GM12878 (cell line): Measurements from ENCODE around the gene NUP62. TPM values are rescaled to one million over a fixed set of nuclear protein-coding genes. Genes with fewer than 3 reads are reported as not detected.

Source experiments
- BRCA1 ChIP-seq: IDR thresholded peaks from 2 replicates; pipeline ENCODE4 v1.6.1; 2011; ENCODE audit warnings: low read depth, low read length, improper control_type of control experiment
- EP300 ChIP-seq, 2 experiments: fragments of 150-350 bp in 1 of 2; IDR thresholded peaks; 2 replicates each; pipeline ENCODE4 v1.6.1; 2011 to 2012; ENCODE audit warnings: low read depth in 2 of 2, low read length in 2 of 2, borderline replicate concordance in 1 of 2, improper control_type of control experiment in 1 of 2, inconsistent platforms in 1 of 2; ENCODE audit not compliant: control insufficient read depth in 1 of 2
- NR2F1 ChIP-seq: fragments of 450-650 bp; conservative IDR thresholded peaks from 2 replicates; pipeline ENCODE4 v1.6.1; 2017; ENCODE audit warnings: mild to moderate bottlenecking
- RELA ChIP-seq: fragments of 450-650 bp; IDR thresholded peaks from 2 replicates; pipeline ENCODE4 v1.8.0; 2014; ENCODE audit warnings: borderline replicate concordance; ENCODE audit not compliant: partially characterized antibody
- SMAD5 ChIP-seq: IDR thresholded peaks from 2 replicates; pipeline ENCODE4 v1.6.1; 2016; ENCODE audit warnings: antibody characterized with exemption, low read depth
- polyA plus RNA-seq, 11 experiments: library from polyadenylated mRNA; depleted of rRNA in 4 of 11; unstranded in 6 of 11; stranded (reverse) in 5 of 11; fragments of >200 nt; fragmentation: Nextera tagmentation in 4 of 11; fragmentation: Illumina TruSeq in 1 of 11; extraction: Ambion mirVana in 4 of 11; extraction: Trizol in 1 of 11; gene quantifications; 1 replicate in 1 of 11; 2 replicates in 10 of 11; pipeline versions ENCODE4 v1.2.1 to v1.2.3, GENCODE V29; 2011 to 2016; ENCODE audit warnings: inconsistent platforms in 2 of 11, missing spikeins in 2 of 11, low read depth in 1 of 11
- total RNA-seq, 4 experiments: library from RNA; depleted of rRNA in 3 of 4; stranded (reverse); fragments of >200 nt in 3 of 4; fragmentation: Illumina TruSeq in 1 of 4; extraction: Trizol in 1 of 4; gene quantifications; 2 replicates each; pipeline versions ENCODE4 v1.2.1 to v1.2.3, GENCODE V29; 2013 to 2021
- TF ChIP-seq, protein P1 (sequence below): fragments of 450-650 bp; IDR thresholded peaks from 2 replicates; pipeline ENCODE4 v1.6.1; 2016; ENCODE audit warnings: mild to moderate bottlenecking, moderate library complexity, borderline replicate concordance
- TF ChIP-seq, protein P2 (sequence below): IDR thresholded peaks from 2 replicates; pipeline ENCODE4 v1.6.1; 2012; ENCODE audit warnings: low read depth, low read length, improper control_type of control experiment
- TF ChIP-seq, protein P3 (sequence below): IDR thresholded peaks from 2 replicates; pipeline ENCODE4 v1.6.1; 2012; ENCODE audit warnings: low read depth, low read length, improper control_type of control experiment
- TF ChIP-seq, protein P4 (sequence below): fragments of 450-650 bp; IDR thresholded peaks from 2 replicates; pipeline ENCODE4 v1.6.1; 2018; ENCODE audit warnings: mild to moderate bottlenecking, low read depth, moderate library complexity; ENCODE audit not compliant: partially characterized antibody
- TF ChIP-seq, protein P5 (sequence below): IDR thresholded peaks from 2 replicates; pipeline ENCODE4 v1.6.1; 2012; ENCODE audit warnings: improper control_type of control experiment, low read depth, low read length; ENCODE audit not compliant: insufficient replicate concordance

Gene NUP62
- total and polyA plus RNA-seq, 10 of the 15 experiments (the other 5 are each of a cell fraction or from before 2014, with no cell fraction given), result 19.5 to 110 (median 66.9) TPM

DNA sequence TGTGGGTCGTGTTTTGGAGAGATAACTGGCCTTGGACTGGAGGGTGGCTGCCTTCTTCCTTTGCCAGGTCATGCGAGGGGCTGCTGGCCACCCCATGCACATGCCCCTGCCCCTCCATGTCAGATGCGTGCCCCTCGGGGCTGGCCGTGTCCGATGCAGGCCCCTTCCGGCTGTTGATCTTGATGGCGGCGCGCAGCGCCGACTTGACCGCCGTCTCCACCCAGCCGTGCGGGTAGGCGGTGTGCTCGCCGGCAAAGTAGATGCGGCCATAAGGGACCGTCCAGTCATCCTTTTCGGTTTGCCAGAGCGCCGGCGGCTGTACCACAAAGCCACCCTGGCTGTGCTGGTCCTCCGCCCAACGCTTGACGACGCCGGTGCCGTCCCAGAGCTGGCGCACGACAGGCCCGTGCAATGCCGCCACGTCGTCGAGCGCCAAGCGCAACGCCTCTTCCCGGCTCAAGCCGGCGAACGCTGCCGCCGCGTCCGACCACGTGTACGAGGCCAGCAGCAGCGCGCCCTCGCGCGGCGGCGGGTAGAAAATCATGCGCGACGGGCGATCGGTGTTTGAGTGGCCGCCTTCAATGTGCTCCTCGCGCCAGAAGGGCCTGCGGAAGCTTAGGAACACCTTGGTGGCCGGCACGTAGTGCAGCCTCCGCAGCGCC, 39.5 kb downstream of the NUP62 start (continued):
- TF ChIP-seq, protein P1, sequence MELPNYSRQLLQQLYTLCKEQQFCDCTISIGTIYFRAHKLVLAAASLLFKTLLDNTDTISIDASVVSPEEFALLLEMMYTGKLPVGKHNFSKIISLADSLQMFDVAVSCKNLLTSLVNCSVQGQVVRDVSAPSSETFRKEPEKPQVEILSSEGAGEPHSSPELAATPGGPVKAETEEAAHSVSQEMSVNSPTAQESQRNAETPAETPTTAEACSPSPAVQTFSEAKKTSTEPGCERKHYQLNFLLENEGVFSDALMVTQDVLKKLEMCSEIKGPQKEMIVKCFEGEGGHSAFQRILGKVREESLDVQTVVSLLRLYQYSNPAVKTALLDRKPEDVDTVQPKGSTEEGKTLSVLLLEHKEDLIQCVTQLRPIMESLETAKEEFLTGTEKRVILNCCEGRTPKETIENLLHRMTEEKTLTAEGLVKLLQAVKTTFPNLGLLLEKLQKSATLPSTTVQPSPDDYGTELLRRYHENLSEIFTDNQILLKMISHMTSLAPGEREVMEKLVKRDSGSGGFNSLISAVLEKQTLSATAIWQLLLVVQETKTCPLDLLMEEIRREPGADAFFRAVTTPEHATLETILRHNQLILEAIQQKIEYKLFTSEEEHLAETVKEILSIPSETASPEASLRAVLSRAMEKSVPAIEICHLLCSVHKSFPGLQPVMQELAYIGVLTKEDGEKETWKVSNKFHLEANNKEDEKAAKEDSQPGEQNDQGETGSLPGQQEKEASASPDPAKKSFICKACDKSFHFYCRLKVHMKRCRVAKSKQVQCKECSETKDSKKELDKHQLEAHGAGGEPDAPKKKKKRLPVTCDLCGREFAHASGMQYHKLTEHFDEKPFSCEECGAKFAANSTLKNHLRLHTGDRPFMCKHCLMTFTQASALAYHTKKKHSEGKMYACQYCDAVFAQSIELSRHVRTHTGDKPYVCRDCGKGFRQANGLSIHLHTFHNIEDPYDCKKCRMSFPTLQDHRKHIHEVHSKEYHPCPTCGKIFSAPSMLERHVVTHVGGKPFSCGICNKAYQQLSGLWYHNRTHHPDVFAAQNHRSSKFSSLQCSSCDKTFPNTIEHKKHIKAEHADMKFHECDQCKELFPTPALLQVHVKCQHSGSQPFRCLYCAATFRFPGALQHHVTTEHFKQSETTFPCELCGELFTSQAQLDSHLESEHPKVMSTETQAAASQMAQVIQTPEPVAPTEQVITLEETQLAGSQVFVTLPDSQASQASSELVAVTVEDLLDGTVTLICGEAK, result no peak
- TF ChIP-seq SMAD5 (no peak), NR2F1 (0 out of 2 replicates have a peak, but pooled peaks have one; percentile 29), RELA (no peak), EP300 (IDR thresholded peaks at IDR 0.05; ENCODE audit: borderline replicate concordance in 1 of 2, control insufficient read depth in 1 of 2, low read depth in 2 of 2, low read length in 2 of 2) (no peak), BRCA1 (no peak)
- TF ChIP-seq, protein P2, sequence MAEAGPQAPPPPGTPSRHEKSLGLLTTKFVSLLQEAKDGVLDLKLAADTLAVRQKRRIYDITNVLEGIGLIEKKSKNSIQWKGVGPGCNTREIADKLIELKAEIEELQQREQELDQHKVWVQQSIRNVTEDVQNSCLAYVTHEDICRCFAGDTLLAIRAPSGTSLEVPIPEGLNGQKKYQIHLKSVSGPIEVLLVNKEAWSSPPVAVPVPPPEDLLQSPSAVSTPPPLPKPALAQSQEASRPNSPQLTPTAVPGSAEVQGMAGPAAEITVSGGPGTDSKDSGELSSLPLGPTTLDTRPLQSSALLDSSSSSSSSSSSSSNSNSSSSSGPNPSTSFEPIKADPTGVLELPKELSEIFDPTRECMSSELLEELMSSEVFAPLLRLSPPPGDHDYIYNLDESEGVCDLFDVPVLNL, result 0 out of 2 replicates have a peak, but pooled peaks have one; percentile 49
- TF ChIP-seq, protein P3, sequence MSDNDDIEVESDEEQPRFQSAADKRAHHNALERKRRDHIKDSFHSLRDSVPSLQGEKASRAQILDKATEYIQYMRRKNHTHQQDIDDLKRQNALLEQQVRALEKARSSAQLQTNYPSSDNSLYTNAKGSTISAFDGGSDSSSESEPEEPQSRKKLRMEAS, result peak; percentile 98
- TF ChIP-seq, protein P4, sequence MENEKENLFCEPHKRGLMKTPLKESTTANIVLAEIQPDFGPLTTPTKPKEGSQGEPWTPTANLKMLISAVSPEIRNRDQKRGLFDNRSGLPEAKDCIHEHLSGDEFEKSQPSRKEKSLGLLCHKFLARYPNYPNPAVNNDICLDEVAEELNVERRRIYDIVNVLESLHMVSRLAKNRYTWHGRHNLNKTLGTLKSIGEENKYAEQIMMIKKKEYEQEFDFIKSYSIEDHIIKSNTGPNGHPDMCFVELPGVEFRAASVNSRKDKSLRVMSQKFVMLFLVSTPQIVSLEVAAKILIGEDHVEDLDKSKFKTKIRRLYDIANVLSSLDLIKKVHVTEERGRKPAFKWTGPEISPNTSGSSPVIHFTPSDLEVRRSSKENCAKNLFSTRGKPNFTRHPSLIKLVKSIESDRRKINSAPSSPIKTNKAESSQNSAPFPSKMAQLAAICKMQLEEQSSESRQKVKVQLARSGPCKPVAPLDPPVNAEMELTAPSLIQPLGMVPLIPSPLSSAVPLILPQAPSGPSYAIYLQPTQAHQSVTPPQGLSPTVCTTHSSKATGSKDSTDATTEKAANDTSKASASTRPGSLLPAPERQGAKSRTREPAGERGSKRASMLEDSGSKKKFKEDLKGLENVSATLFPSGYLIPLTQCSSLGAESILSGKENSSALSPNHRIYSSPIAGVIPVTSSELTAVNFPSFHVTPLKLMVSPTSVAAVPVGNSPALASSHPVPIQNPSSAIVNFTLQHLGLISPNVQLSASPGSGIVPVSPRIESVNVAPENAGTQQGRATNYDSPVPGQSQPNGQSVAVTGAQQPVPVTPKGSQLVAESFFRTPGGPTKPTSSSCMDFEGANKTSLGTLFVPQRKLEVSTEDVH, result no peak
- TF ChIP-seq, protein P5, sequence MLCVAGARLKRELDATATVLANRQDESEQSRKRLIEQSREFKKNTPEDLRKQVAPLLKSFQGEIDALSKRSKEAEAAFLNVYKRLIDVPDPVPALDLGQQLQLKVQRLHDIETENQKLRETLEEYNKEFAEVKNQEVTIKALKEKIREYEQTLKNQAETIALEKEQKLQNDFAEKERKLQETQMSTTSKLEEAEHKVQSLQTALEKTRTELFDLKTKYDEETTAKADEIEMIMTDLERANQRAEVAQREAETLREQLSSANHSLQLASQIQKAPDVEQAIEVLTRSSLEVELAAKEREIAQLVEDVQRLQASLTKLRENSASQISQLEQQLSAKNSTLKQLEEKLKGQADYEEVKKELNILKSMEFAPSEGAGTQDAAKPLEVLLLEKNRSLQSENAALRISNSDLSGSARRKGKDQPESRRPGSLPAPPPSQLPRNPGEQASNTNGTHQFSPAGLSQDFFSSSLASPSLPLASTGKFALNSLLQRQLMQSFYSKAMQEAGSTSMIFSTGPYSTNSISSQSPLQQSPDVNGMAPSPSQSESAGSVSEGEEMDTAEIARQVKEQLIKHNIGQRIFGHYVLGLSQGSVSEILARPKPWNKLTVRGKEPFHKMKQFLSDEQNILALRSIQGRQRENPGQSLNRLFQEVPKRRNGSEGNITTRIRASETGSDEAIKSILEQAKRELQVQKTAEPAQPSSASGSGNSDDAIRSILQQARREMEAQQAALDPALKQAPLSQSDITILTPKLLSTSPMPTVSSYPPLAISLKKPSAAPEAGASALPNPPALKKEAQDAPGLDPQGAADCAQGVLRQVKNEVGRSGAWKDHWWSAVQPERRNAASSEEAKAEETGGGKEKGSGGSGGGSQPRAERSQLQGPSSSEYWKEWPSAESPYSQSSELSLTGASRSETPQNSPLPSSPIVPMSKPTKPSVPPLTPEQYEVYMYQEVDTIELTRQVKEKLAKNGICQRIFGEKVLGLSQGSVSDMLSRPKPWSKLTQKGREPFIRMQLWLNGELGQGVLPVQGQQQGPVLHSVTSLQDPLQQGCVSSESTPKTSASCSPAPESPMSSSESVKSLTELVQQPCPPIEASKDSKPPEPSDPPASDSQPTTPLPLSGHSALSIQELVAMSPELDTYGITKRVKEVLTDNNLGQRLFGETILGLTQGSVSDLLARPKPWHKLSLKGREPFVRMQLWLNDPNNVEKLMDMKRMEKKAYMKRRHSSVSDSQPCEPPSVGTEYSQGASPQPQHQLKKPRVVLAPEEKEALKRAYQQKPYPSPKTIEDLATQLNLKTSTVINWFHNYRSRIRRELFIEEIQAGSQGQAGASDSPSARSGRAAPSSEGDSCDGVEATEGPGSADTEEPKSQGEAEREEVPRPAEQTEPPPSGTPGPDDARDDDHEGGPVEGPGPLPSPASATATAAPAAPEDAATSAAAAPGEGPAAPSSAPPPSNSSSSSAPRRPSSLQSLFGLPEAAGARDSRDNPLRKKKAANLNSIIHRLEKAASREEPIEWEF, result no peak
